ENCODE data around the gene DSN1.

DNA sequence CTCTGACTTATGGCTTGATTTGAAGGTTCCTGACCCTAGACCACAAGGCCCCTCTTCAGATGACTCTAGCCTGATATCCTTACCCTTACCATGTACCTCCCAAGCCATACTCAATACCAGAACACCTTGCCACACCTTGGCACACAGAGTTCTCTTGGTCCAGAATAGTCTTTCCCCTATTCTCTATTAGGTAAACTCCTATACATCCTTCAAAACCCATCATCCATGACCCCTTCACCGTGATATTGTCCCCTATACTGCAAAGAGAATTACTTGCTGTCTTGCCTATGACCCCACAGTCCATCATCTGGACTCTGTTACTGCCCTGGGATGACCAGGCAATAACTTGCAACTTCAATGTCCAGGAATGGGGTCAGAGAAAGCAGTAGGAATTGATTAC, 31.8 kb upstream of the DSN1 start:
- TF ChIP-seq EZH2 (IDR thresholded peaks at IDR 0.05; ENCODE audit: low read length), result no peak
- TF ChIP-seq, protein P1, sequence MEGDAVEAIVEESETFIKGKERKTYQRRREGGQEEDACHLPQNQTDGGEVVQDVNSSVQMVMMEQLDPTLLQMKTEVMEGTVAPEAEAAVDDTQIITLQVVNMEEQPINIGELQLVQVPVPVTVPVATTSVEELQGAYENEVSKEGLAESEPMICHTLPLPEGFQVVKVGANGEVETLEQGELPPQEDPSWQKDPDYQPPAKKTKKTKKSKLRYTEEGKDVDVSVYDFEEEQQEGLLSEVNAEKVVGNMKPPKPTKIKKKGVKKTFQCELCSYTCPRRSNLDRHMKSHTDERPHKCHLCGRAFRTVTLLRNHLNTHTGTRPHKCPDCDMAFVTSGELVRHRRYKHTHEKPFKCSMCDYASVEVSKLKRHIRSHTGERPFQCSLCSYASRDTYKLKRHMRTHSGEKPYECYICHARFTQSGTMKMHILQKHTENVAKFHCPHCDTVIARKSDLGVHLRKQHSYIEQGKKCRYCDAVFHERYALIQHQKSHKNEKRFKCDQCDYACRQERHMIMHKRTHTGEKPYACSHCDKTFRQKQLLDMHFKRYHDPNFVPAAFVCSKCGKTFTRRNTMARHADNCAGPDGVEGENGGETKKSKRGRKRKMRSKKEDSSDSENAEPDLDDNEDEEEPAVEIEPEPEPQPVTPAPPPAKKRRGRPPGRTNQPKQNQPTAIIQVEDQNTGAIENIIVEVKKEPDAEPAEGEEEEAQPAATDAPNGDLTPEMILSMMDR (optimal IDR thresholded peaks at IDR 0.05 in 1 of 3, IDR thresholded peaks at IDR 0.05 in 1 of 3, conservative IDR thresholded peaks at IDR 0.05 in 1 of 3; ENCODE audit: extremely low read depth in 1 of 3, insufficient read depth in 2 of 3, low read length in 3 of 3), result no peak
